ENCODE data around the gene LRRC40.

The LRRC40 gene

GRCh38 chr1:70169018-70169839 is 36.1 kb downstream of the LRRC40 start:
- no peaks in the 10 kb centered on the region for H3K9me3 Mint-ChIP-seq
- no peak overlapping the region for H3K27ac Mint-ChIP-seq
- H3K4me3 Mint-ChIP-seq: no peak overlapping the region
- H3K27me3 Mint-ChIP-seq: no peaks in the 10 kb centered on the region
- no peak for ATAC-seq
- no peaks in the 10 kb centered on the region for H3K4me1 Mint-ChIP-seq
- H3K36me3 Mint-ChIP-seq: peaks cover 48% of the 10 kb centered on the region

GRCh38 chr1:70168283-70168682 is 37.1 kb downstream of the LRRC40 start:
- no peaks in the 10 kb centered on the region for H3K9me3 Mint-ChIP-seq
- H3K27ac Mint-ChIP-seq: no peak overlapping the region
- no peaks in the 10 kb centered on the region for H3K4me1 Mint-ChIP-seq
- peaks cover 48% of the 10 kb centered on the region for H3K36me3 Mint-ChIP-seq
- H3K4me3 Mint-ChIP-seq: no peak overlapping the region
- no peak for ATAC-seq
- no peaks in the 10 kb centered on the region for H3K27me3 Mint-ChIP-seq

GRCh38 chr1:70164350-70164749 is 41.0 kb downstream of the LRRC40 start:
- Mint-ChIP-seq H3K4me1 (no peaks in the 10 kb centered on the region), H3K36me3 (peaks cover 59% of the 10 kb centered on the region), H3K27me3 (no peaks in the 10 kb centered on the region), H3K9me3 (no peaks in the 10 kb centered on the region), H3K27ac (no peak overlapping the region), H3K4me3 (no peak overlapping the region)
- ATAC-seq: no peak

GRCh38 chr1:70156529-70157120 is 48.8 kb downstream of the LRRC40 start:
- no peaks in the 10 kb centered on the region for H3K4me1 Mint-ChIP-seq
- ATAC-seq: no peak
- peaks cover 22% of the 10 kb centered on the region for H3K36me3 Mint-ChIP-seq

GRCh38 chr1:70153739-70154138 is 51.6 kb downstream of the LRRC40 start:
- H3K4me1 Mint-ChIP-seq: no peaks in the 10 kb centered on the region
- no peaks in the 10 kb centered on the region for H3K9me3 Mint-ChIP-seq
- no peak overlapping the region for H3K27ac Mint-ChIP-seq
- H3K36me3 Mint-ChIP-seq: peaks cover 18% of the 10 kb centered on the region
- H3K27me3 Mint-ChIP-seq: no peaks in the 10 kb centered on the region
- no peak for ATAC-seq
- H3K4me3 Mint-ChIP-seq: no peak overlapping the region

More at GRCh38 chr1:70156529-70157120, 48.8 kb downstream of the LRRC40 start:
- Mint-ChIP-seq H3K9me3 (no peaks in the 10 kb centered on the region), H3K27me3 (no peaks in the 10 kb centered on the region), H3K4me3 (no peak overlapping the region), H3K27ac (no peak overlapping the region)

- Mint-ChIP-seq H3K36me3 (peaks cover 23% of the 10 kb centered on the region), H3K4me1 (no peaks in the 10 kb centered on the region), H3K9me3 (no peaks in the 10 kb centered on the region), H3K27me3 (no peaks in the 10 kb centered on the region), H3K4me3 (no peak overlapping the region), H3K27ac (no peak overlapping the region)
- ATAC-seq: no peak
Observed at GRCh38 chr1:70150444-70150843, 54.9 kb downstream of the LRRC40 start.

- Mint-ChIP-seq H3K36me3 (peaks cover 17% of the 10 kb centered on the region), H3K4me3 (no peak overlapping the region), H3K27ac (no peak overlapping the region)
Observed at GRCh38 chr1:70146488-70146887, 58.9 kb downstream of the LRRC40 start.

GRCh38 chr1:70143048-70143659 is 62.2 kb downstream of the LRRC40 start:
- Mint-ChIP-seq H3K27ac (no peak overlapping the region), H3K4me3 (no peak overlapping the region), H3K4me1 (no peaks in the 10 kb centered on the region), H3K27me3 (no peaks in the 10 kb centered on the region), H3K9me3 (no peaks in the 10 kb centered on the region), H3K36me3 (peaks cover 6% of the 10 kb centered on the region)
- no peak for ATAC-seq

More at GRCh38 chr1:70146488-70146887, 58.9 kb downstream of the LRRC40 start:
- no peak for ATAC-seq
- H3K9me3 Mint-ChIP-seq: no peaks in the 10 kb centered on the region
- H3K4me1 Mint-ChIP-seq: no peaks in the 10 kb centered on the region
- no peaks in the 10 kb centered on the region for H3K27me3 Mint-ChIP-seq

- H3K36me3 Mint-ChIP-seq: no peaks in the 10 kb centered on the region
- no peaks in the 10 kb centered on the region for H3K9me3 Mint-ChIP-seq
- H3K4me1 Mint-ChIP-seq: no peaks in the 10 kb centered on the region
- H3K4me3 Mint-ChIP-seq: no peak overlapping the region
- H3K27me3 Mint-ChIP-seq: no peaks in the 10 kb centered on the region
- ATAC-seq: no peak
- no peak overlapping the region for H3K27ac Mint-ChIP-seq
Observed at GRCh38 chr1:70142075-70142474, 63.3 kb downstream of the LRRC40 start.

GRCh38 chr1:70140894-70141293 is 64.5 kb downstream of the LRRC40 start:
- Mint-ChIP-seq H3K4me1 (no peaks in the 10 kb centered on the region), H3K27ac (no peak overlapping the region), H3K9me3 (no peaks in the 10 kb centered on the region), H3K36me3 (no peaks in the 10 kb centered on the region), H3K4me3 (no peak overlapping the region), H3K27me3 (no peaks in the 10 kb centered on the region)
- ATAC-seq: no peak

GRCh38 chr1:70140343-70140742 is 65.0 kb downstream of the LRRC40 start:
- no peak overlapping the region for H3K27ac Mint-ChIP-seq
- no peak overlapping the region for H3K4me3 Mint-ChIP-seq
- no peak for ATAC-seq
- no peaks in the 10 kb centered on the region for H3K4me1 Mint-ChIP-seq
- H3K9me3 Mint-ChIP-seq: no peaks in the 10 kb centered on the region
- H3K36me3 Mint-ChIP-seq: no peaks in the 10 kb centered on the region
- H3K27me3 Mint-ChIP-seq: no peaks in the 10 kb centered on the region

GRCh38 chr1:70134148-70134547 is 71.2 kb downstream of the LRRC40 start:
- no peaks in the 10 kb centered on the region for H3K36me3 Mint-ChIP-seq
- no peaks in the 10 kb centered on the region for H3K9me3 Mint-ChIP-seq
- no peak overlapping the region for H3K4me3 Mint-ChIP-seq
- no peak overlapping the region for H3K27ac Mint-ChIP-seq
- ATAC-seq: no peak
- peaks cover 5% of the 10 kb centered on the region for H3K4me1 Mint-ChIP-seq
- peaks cover 8% of the 10 kb centered on the region for H3K27me3 Mint-ChIP-seq

- peaks cover 22% of the 10 kb centered on the region for H3K27me3 Mint-ChIP-seq
- H3K4me3 Mint-ChIP-seq: no peak overlapping the region
- no peak for ATAC-seq
- no peaks in the 10 kb centered on the region for H3K36me3 Mint-ChIP-seq
- H3K9me3 Mint-ChIP-seq: no peaks in the 10 kb centered on the region
- no peaks in the 10 kb centered on the region for H3K4me1 Mint-ChIP-seq
- no peak overlapping the region for H3K27ac Mint-ChIP-seq
Observed at GRCh38 chr1:70117046-70117445, 88.3 kb downstream of the LRRC40 start.

GRCh38 chr1:70115315-70115714 is 90.1 kb downstream of the LRRC40 start:
- Mint-ChIP-seq H3K4me3 (no peak overlapping the region), H3K9me3 (no peaks in the 10 kb centered on the region), H3K4me1 (no peaks in the 10 kb centered on the region), H3K27ac (no peak overlapping the region), H3K36me3 (no peaks in the 10 kb centered on the region), H3K27me3 (peaks cover 23% of the 10 kb centered on the region)
- no peak for ATAC-seq

GRCh38 chr1:70112838-70113237 is 92.5 kb downstream of the LRRC40 start:
- Mint-ChIP-seq H3K27ac (no peak overlapping the region), H3K27me3 (peaks cover 10% of the 10 kb centered on the region), H3K4me3 (no peak overlapping the region), H3K36me3 (no peaks in the 10 kb centered on the region), H3K9me3 (no peaks in the 10 kb centered on the region), H3K4me1 (no peaks in the 10 kb centered on the region)
- no peak for ATAC-seq

- Mint-ChIP-seq H3K9me3 (no peaks in the 10 kb centered on the region), H3K27me3 (peaks cover 10% of the 10 kb centered on the region), H3K4me3 (no peak overlapping the region), H3K4me1 (no peaks in the 10 kb centered on the region), H3K36me3 (no peaks in the 10 kb centered on the region), H3K27ac (no peak overlapping the region)
- no peak for ATAC-seq
Observed at GRCh38 chr1:70109241-70109640, 96.1 kb downstream of the LRRC40 start.
